GM12864 (cell line): ENCODE results near the gene RFX4.
A peak's percentile ranks its signal among the peaks of the same experiment; 100 is the strongest.

Experiments
- DNase-seq: peaks from one replicate; pipeline ENCODE4 v3.0.0-alpha.2; 2011; ENCODE audit warnings: low read depth
- H3K4me3 ChIP-seq: 2 replicates; pipeline ENCODE4 v1.5.1; 2011; ENCODE audit warnings: mild to moderate bottlenecking, low read depth, low read length, control low read depth
- CTCF ChIP-seq: IDR thresholded peaks from 2 replicates; pipeline ENCODE4 v1.5.1; 2011; ENCODE audit warnings: low read depth, mild to moderate bottlenecking, moderate library complexity, low read length, control low read depth, inconsistent platforms; ENCODE audit errors: missing control alignments

The RFX4 gene

GRCh38 chr12:106715582-106715981 is 132.8 kb downstream of the RFX4 start:
- no peak for DNase-seq
- H3K4me3 ChIP-seq: no peak overlapping the region
- no peak for TF ChIP-seq CTCF

GRCh38 chr12:106717673-106718072 is 134.9 kb downstream of the RFX4 start:
- H3K4me3 ChIP-seq: no peak overlapping the region
- no peak for DNase-seq
- TF ChIP-seq CTCF: no peak

GRCh38 chr12:106719879-106720278 is 137.1 kb downstream of the RFX4 start:
- no peak overlapping the region for H3K4me3 ChIP-seq
- no peak for DNase-seq
- TF ChIP-seq CTCF: no peak

- TF ChIP-seq CTCF: no peak
- no peak for DNase-seq
Observed at GRCh38 chr12:106720696-106721095, 137.9 kb downstream of the RFX4 start.

GRCh38 chr12:106721915-106722314 is 139.1 kb downstream of the RFX4 start:
- no peak for DNase-seq
- no peak overlapping the region for H3K4me3 ChIP-seq
- TF ChIP-seq CTCF: no peak

More at GRCh38 chr12:106720696-106721095, 137.9 kb downstream of the RFX4 start:
- H3K4me3 ChIP-seq: no peak overlapping the region

- H3K4me3 ChIP-seq: no peak overlapping the region
- no peak for DNase-seq
- TF ChIP-seq CTCF: peak; percentile 32
Observed at GRCh38 chr12:106722837-106723236, 140.0 kb downstream of the RFX4 start.

- no peak for DNase-seq
- no peak for TF ChIP-seq CTCF
- no peak overlapping the region for H3K4me3 ChIP-seq
Observed at GRCh38 chr12:106723416-106723815, 140.6 kb downstream of the RFX4 start.
